NOMO-1 treated with dmso at 0.1 percent for 144 hours (cell line): ENCODE measurements around the gene MICAL2.

Source experiments
- DNase-seq: peaks from one replicate; lab custom pipeline; 2025; ENCODE audit not compliant: unreplicated experiment; lab: John Stamatoyannopoulos, UW

MICAL2 gene

GRCh38 chr11:12200991-12201985, 90.9 kb downstream of the MICAL2 start:
- DNase-seq = no peak

- DNase-seq = no peak
Observed at GRCh38 chr11:12202661-12203310, 92.4 kb downstream of the MICAL2 start.

- no peak for DNase-seq
Observed at GRCh38 chr11:12204506-12204905, 94.1 kb downstream of the MICAL2 start.

- no peak for DNase-seq
Observed at GRCh38 chr11:12205330-12205729, 94.9 kb downstream of the MICAL2 start.

- no peak for DNase-seq
Observed at GRCh38 chr11:12206529-12206928, 96.1 kb downstream of the MICAL2 start.

- DNase-seq = no peak
Observed at GRCh38 chr11:12207384-12208150, 97.2 kb downstream of the MICAL2 start.

- DNase-seq = no peak
Observed at GRCh38 chr11:12209096-12209495, 98.7 kb downstream of the MICAL2 start.

- no peak for DNase-seq
Observed at GRCh38 chr11:12210200-12210599, 99.8 kb downstream of the MICAL2 start.

- no peak for DNase-seq
Observed at GRCh38 chr11:12211331-12212065, 101.1 kb downstream of the MICAL2 start.

- no peak for DNase-seq
Observed at GRCh38 chr11:12212174-12212820, 101.9 kb downstream of the MICAL2 start.

GRCh38 chr11:12212821-12213185, 102.4 kb downstream of the MICAL2 start:
- DNase-seq = no peak

GRCh38 chr11:12213883-12214282, 103.5 kb downstream of the MICAL2 start:
- DNase-seq = no peak

GRCh38 chr11:12214751-12215150, 104.4 kb downstream of the MICAL2 start:
- DNase-seq = no peak

- DNase-seq = peak; percentile 11
Observed at GRCh38 chr11:12215181-12215593, 104.8 kb downstream of the MICAL2 start.

GRCh38 chr11:12216041-12216451, 105.7 kb downstream of the MICAL2 start:
- DNase-seq = no peak

GRCh38 chr11:12216671-12217374, 106.4 kb downstream of the MICAL2 start:
- no peak for DNase-seq

- no peak for DNase-seq
Observed at GRCh38 chr11:12217879-12218278, 107.5 kb downstream of the MICAL2 start.

GRCh38 chr11:12218909-12219308, 108.5 kb downstream of the MICAL2 start:
- DNase-seq = no peak

- DNase-seq = no peak
Observed at GRCh38 chr11:12219757-12220156, 109.4 kb downstream of the MICAL2 start.

GRCh38 chr11:12220305-12220704, 109.9 kb downstream of the MICAL2 start:
- no peak for DNase-seq
